ENCODE results near the gene YPEL3. TPM values are rescaled to one million over a fixed set of nuclear protein-coding genes. Genes with fewer than 3 reads are reported as not detected.

The YPEL3 gene
- total RNA-seq, 2 donors from 2014 or later: 28.3 to 84.8 TPM

DNA sequence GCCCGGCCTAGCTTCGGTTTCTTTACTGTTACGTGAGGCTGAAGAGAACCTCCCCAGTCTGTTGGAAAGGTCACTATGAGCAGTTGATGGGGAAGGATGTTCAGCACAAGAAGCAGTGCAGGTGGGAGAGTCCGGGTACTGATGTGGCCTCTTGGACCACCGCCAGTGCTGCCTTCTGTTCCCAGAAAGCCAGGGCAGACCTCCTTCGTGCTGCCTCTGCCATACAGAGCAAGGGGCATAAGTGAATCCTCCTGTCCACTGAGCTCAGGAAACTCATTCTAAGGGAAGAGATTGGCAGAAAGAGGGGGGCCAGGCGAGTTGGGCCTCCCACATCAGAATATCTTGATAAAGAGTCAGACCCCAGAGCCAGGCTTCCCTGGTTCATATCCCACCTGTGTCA lies 16.5 kb downstream of the YPEL3 start:
- Histone ChIP-seq H3K4me1 (peaks cover 37% of the 10 kb centered on the region), H3K4me3 (no peak overlapping the region), H3K27me3 (no peaks in the 10 kb centered on the region), H3K9me3 (no peaks in the 10 kb centered on the region), H3K36me3 (replicated peaks in 1 of 2; ENCODE audit: insufficient read depth in 1 of 2, low read depth in 2 of 2) (peaks cover 0 to 23% of the 10 kb centered on the region in 2 donors), H3K27ac (no peak overlapping the region)
- DNase-seq (no peak), ATAC-seq (no peak)
- no peak for TF ChIP-seq POLR2A (IDR thresholded peaks at IDR 0.05)
- TF ChIP-seq, protein P1, sequence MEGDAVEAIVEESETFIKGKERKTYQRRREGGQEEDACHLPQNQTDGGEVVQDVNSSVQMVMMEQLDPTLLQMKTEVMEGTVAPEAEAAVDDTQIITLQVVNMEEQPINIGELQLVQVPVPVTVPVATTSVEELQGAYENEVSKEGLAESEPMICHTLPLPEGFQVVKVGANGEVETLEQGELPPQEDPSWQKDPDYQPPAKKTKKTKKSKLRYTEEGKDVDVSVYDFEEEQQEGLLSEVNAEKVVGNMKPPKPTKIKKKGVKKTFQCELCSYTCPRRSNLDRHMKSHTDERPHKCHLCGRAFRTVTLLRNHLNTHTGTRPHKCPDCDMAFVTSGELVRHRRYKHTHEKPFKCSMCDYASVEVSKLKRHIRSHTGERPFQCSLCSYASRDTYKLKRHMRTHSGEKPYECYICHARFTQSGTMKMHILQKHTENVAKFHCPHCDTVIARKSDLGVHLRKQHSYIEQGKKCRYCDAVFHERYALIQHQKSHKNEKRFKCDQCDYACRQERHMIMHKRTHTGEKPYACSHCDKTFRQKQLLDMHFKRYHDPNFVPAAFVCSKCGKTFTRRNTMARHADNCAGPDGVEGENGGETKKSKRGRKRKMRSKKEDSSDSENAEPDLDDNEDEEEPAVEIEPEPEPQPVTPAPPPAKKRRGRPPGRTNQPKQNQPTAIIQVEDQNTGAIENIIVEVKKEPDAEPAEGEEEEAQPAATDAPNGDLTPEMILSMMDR (IDR thresholded peaks at IDR 0.05): no peak
- intact Hi-C loops (cut with DNase I): no loop called here
- 91 to 94% methylated on average over 5 to 7 of the region's 7 CpGs for WGBS, 2 donors

DNA sequence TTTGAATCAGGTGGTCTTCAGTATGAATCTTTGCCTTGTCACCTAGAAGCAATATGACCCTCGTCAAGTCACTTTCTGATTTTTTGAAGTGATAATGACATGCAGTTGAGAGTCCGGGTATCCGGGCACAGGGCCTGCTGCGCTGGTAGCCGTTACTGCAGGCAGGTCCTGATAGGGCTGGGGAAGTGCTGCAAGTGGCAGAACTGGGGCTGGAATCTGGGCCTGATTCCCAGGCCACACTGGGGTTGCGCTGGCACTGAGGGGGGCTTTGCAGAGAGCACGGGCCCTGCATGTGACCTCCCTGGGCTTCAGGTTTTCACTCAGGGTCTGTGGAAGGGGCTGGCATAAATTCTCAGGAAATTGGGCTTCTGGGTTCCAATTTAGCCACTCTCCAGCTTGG lies 17.3 kb downstream of the YPEL3 start:
- no peak for ATAC-seq
- Histone ChIP-seq H3K9me3 (no peaks in the 10 kb centered on the region), H3K4me1 (peaks cover 37% of the 10 kb centered on the region), H3K4me3 (no peak overlapping the region), H3K27me3 (no peaks in the 10 kb centered on the region), H3K36me3 (replicated peaks in 1 of 2; ENCODE audit: insufficient read depth in 1 of 2, low read depth in 2 of 2) (peaks cover 0 to 16% of the 10 kb centered on the region in 2 donors), H3K27ac (no peak overlapping the region)
- WGBS, 2 donors: 73 to 84% methylated on average over 2 to 7 of the region's 7 CpGs
- DNase-seq: no peak
- TF ChIP-seq, protein P1 (IDR thresholded peaks at IDR 0.05): no peak
- no peak for TF ChIP-seq POLR2A (IDR thresholded peaks at IDR 0.05)
- intact Hi-C loops (cut with DNase I): no loop called here

DNA sequence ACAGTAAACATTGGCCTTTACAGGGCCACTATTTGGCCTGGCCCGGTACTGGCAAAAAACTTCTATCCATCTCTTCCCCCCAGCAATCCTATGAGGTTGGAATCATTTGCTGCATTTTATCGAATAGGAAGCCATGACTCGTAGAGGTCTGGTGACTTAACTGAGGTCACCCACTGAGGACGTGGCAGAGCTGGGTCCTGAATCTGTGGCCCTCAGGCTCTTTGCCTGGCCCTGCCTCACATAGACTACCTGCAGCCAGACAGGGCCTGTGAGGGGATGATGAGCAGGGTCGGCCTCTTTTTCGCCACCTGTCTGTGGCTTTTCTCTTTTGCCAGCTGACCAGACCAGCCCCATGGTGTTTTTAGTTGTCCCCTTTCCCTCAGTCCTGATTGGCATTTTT lies 18.4 kb downstream of the YPEL3 start:
- Histone ChIP-seq H3K4me3 (no peak overlapping the region), H3K9me3 (no peaks in the 10 kb centered on the region), H3K36me3 (replicated peaks in 1 of 2; ENCODE audit: insufficient read depth in 1 of 2, low read depth in 2 of 2) (peaks cover 0 to 5% of the 10 kb centered on the region in 2 donors), H3K27ac (no peak overlapping the region), H3K27me3 (no peaks in the 10 kb centered on the region), H3K4me1 (peaks cover 37% of the 10 kb centered on the region)
- intact Hi-C loops (cut with DNase I): no loop called here
- ATAC-seq (no peak), DNase-seq (no peak)
- 65 to 71% methylated on average over 6 of the region's 6 CpGs for WGBS, 2 donors
- TF ChIP-seq, protein P1 (IDR thresholded peaks at IDR 0.05): no peak
- no peak for TF ChIP-seq POLR2A (IDR thresholded peaks at IDR 0.05)

DNA sequence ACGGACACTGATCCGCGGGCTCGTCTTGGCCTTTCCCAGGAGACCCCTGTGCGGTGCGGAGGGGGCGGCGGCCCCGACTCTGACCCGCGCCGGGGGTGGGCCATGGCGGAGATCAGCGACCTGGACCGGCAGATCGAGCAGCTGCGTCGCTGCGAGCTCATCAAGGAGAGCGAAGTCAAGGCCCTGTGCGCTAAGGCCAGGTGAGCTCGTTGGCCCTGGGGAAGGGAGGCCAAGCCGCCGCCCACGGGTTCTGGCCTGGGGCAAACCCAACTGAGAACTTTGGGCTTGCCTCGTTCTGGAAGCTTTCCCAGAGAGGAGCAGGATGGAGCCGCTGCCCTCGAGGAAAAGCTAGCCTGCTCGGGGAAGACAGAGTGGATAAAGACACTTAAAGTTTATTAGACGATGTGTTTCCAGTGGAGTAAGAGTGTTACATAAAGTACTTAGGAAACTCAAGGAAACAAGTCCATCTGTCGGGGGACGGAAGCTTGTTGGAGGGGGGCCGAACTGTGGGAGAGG lies 19.7 kb downstream of the YPEL3 start:
- peak; percentile 16 for ATAC-seq
- 1 to 3% methylated on average over 7 to 30 of the region's 33 CpGs for WGBS, 2 donors
- TF ChIP-seq POLR2A (IDR thresholded peaks at IDR 0.05): no peak
- TF ChIP-seq, protein P1 (IDR thresholded peaks at IDR 0.05): no peak
- Histone ChIP-seq H3K27ac (peak overlapping the region; percentile 82 to 98 (median 89)), H3K9me3 (no peaks in the 10 kb centered on the region), H3K27me3 (no peaks in the 10 kb centered on the region), H3K4me3 (peak overlapping the region; percentile 96 to 99), H3K36me3 (replicated peaks in 1 of 2; ENCODE audit: insufficient read depth in 1 of 2, low read depth in 2 of 2) (peaks cover 0 to 4% of the 10 kb centered on the region in 2 donors), H3K4me1 (peaks cover 37% of the 10 kb centered on the region)
- intact Hi-C loops (cut with DNase I): no loop called here
- no peak for DNase-seq

All from body of pancreas (tissue), 4 donors.